NCI-H2227 treated with DMSO at 0.1 percent for 48 hours (cell line): Measurements from ENCODE around the gene ZHX3.
A peak's percentile ranks its signal among the peaks of the same experiment; 100 is the strongest.

ENCODE experiments used
- DNase-seq: peaks from one replicate; lab custom pipeline; 2025; lab: John Stamatoyannopoulos, UW

Gene ZHX3

GRCh38 chr20:41300383-41300782 is 17.1 kb downstream of the ZHX3 start:
- DNase-seq = no peak

GRCh38 chr20:41299899-41300298 is 17.6 kb downstream of the ZHX3 start:
- no peak for DNase-seq

GRCh38 chr20:41293269-41294037 is 24.1 kb downstream of the ZHX3 start:
- DNase-seq = no peak

GRCh38 chr20:41290804-41291389 is 26.6 kb downstream of the ZHX3 start:
- no peak for DNase-seq

GRCh38 chr20:41287327-41287726 is 30.2 kb downstream of the ZHX3 start:
- DNase-seq = no peak

- no peak for DNase-seq
Measured at GRCh38 chr20:41286240-41286851, 31.2 kb downstream of the ZHX3 start.

GRCh38 chr20:41279546-41280225 is 37.8 kb downstream of the ZHX3 start:
- DNase-seq = no peak

- no peak for DNase-seq
Measured at GRCh38 chr20:41278936-41279335, 38.6 kb downstream of the ZHX3 start.

- no peak for DNase-seq
Measured at GRCh38 chr20:41277049-41277448, 40.5 kb downstream of the ZHX3 start.

GRCh38 chr20:41276317-41276751 is 41.2 kb downstream of the ZHX3 start:
- peak; percentile 17 for DNase-seq

- DNase-seq = no peak
Measured at GRCh38 chr20:41275301-41275731, 42.2 kb downstream of the ZHX3 start.

- no peak for DNase-seq
Measured at GRCh38 chr20:41274152-41274551, 43.4 kb downstream of the ZHX3 start.

GRCh38 chr20:41273445-41273844 is 44.1 kb downstream of the ZHX3 start:
- no peak for DNase-seq

- DNase-seq = no peak
Measured at GRCh38 chr20:41272339-41272738, 45.2 kb downstream of the ZHX3 start.

GRCh38 chr20:41268917-41269652 is 48.4 kb downstream of the ZHX3 start:
- no peak for DNase-seq

- DNase-seq = no peak
Measured at GRCh38 chr20:41268402-41268801, 49.1 kb downstream of the ZHX3 start.

GRCh38 chr20:41265938-41266337 is 51.6 kb downstream of the ZHX3 start:
- DNase-seq = no peak

GRCh38 chr20:41264819-41265218 is 52.7 kb downstream of the ZHX3 start:
- no peak for DNase-seq

GRCh38 chr20:41261790-41262717 is 55.5 kb downstream of the ZHX3 start:
- DNase-seq = no peak

GRCh38 chr20:41261260-41261659 is 56.3 kb downstream of the ZHX3 start:
- DNase-seq = no peak

- DNase-seq = no peak
Measured at GRCh38 chr20:41260734-41261220, 56.8 kb downstream of the ZHX3 start.
